IMR-90 (cell line): ENCODE measurements around the gene DTX3L. TPM values are rescaled to one million over a fixed set of nuclear protein-coding genes. Genes with fewer than 3 reads are reported as not detected.

ENCODE experiments used
- ATAC-seq: fragments of 200-7000 bp; cut with Tn5 transposase; 2 replicates; pipeline ENCODE4 v1.9.1; 2020; ENCODE audit warnings: low read depth, mild to moderate bottlenecking, moderate library complexity
- BruUV-seq: library from RNA; stranded (reverse); fragments of 400-500 nt; replicated peaks from 2 replicates; lab custom pipeline; 2021; lab: Mats Ljungman, UMichigan
- CTCF ChIA-PET: fragments of 300-600 bp; formaldehyde crosslinking; extraction: SDS; loops from one replicate; lab custom pipeline; 2021; ENCODE audit warnings: antibody characterized with exemption; lab: Yijun Ruan, JAX
- POLR2A ChIA-PET: fragments of 300-600 bp; sonication (Branson Sonifier 250); formaldehyde crosslinking; loops from one replicate; lab custom pipeline; 2022; ENCODE audit warnings: antibody characterized with exemption; ENCODE audit not compliant: unreplicated experiment; lab: Charles Lee
- DNase-seq: peaks from one replicate; pipeline ENCODE4 v3.0.0; 2013
- H2AFZ ChIP-seq: replicated peaks from 2 replicates; pipeline ENCODE3; 2013; ENCODE audit warnings: low read length, mild to moderate bottlenecking; ENCODE audit not compliant: poor library complexity
- H2AK5ac ChIP-seq: 2 replicates; pipeline ENCODE4 v1.6.1; 2013; ENCODE audit warnings: low read depth, low read length, inconsistent platforms
- H2AK9ac ChIP-seq: replicated peaks from 2 replicates; pipeline ENCODE3; 2013; ENCODE audit warnings: mild to moderate bottlenecking, low read depth, low read length, moderate library complexity; ENCODE audit not compliant: poor library complexity
- H2BK120ac ChIP-seq: 2 replicates; pipeline ENCODE4 v1.6.1; 2013; ENCODE audit warnings: low read depth, low read length, inconsistent platforms
- H2BK15ac ChIP-seq: 3 replicates; pipeline ENCODE4 v1.6.1; 2013; ENCODE audit warnings: low read depth, low read length, inconsistent platforms
- H2BK20ac ChIP-seq: 2 replicates; pipeline ENCODE4 v1.6.1; 2013; ENCODE audit warnings: low read depth, mild to moderate bottlenecking, inconsistent platforms, low read length, moderate library complexity
- H2BK5ac ChIP-seq: 2 replicates; pipeline ENCODE4 v1.6.1; 2013; ENCODE audit warnings: mild to moderate bottlenecking, low read depth, low read length, inconsistent platforms; ENCODE audit not compliant: poor library complexity, severe bottlenecking
- H3K14ac ChIP-seq: replicated peaks from 2 replicates; pipeline ENCODE4 v1.6.1; 2013; ENCODE audit warnings: low read depth, low read length, inconsistent platforms
- H3K18ac ChIP-seq: 2 replicates; pipeline ENCODE4 v1.6.1; 2013; ENCODE audit warnings: low read depth, low read length, control low read depth
- H3K23ac ChIP-seq: 2 replicates; pipeline ENCODE4 v1.6.1; 2013; ENCODE audit warnings: low read depth, low read length, inconsistent platforms
- H3K27ac ChIP-seq: 2 replicates; pipeline ENCODE4 v1.5.1; 2013; ENCODE audit warnings: mild to moderate bottlenecking, control low read depth, low read length; ENCODE audit not compliant: insufficient read depth
- H3K27me3 ChIP-seq: 2 replicates; pipeline ENCODE4 v1.6.1; 2013; ENCODE audit warnings: low read length; ENCODE audit not compliant: control insufficient read depth, insufficient read depth
- H3K36me3 ChIP-seq: 2 replicates; pipeline ENCODE4 v1.6.1; 2013; ENCODE audit warnings: low read length, mixed read lengths; ENCODE audit not compliant: control insufficient read depth, insufficient read depth
- H3K4ac ChIP-seq: 2 replicates; pipeline ENCODE4 v1.6.1; 2013; ENCODE audit warnings: low read depth, low read length, inconsistent platforms
- H3K4me1 ChIP-seq: 2 replicates; pipeline ENCODE4 v1.6.1; 2013; ENCODE audit warnings: low read length, mixed read lengths; ENCODE audit not compliant: control insufficient read depth, insufficient read depth
- H3K4me2 ChIP-seq: 2 replicates; pipeline ENCODE4 v1.6.1; 2013; ENCODE audit warnings: low read depth, mild to moderate bottlenecking, control low read depth, low read length, moderate library complexity
- H3K4me3 ChIP-seq: 2 replicates; pipeline ENCODE4 v1.5.1; 2013; ENCODE audit warnings: low read depth, mild to moderate bottlenecking, control low read depth, low read length, moderate library complexity; ENCODE audit not compliant: insufficient read depth
- H3K56ac ChIP-seq: 2 replicates; pipeline ENCODE4 v1.6.1; 2013; ENCODE audit warnings: low read length, inconsistent platforms; ENCODE audit not compliant: insufficient read depth; ENCODE audit errors: extremely low read depth
- H3K79me1 ChIP-seq, 2 experiments: 2 replicates each; pipeline ENCODE4 v1.6.1; 2013; ENCODE audit warnings: low read length in 2 of 2, inconsistent platforms in 1 of 2, low read depth in 1 of 2
- H3K9ac ChIP-seq: 2 replicates; pipeline ENCODE4 v1.6.1; 2013; ENCODE audit warnings: low read depth, low read length, control low read depth
- H3K9me1 ChIP-seq: 2 replicates; pipeline ENCODE4 v1.6.1; 2013; ENCODE audit warnings: low read length, inconsistent platforms; ENCODE audit not compliant: insufficient read depth
- H3K9me3 ChIP-seq: 2 replicates; pipeline ENCODE4 v1.6.1; 2013; ENCODE audit warnings: low read length; ENCODE audit not compliant: control insufficient read depth, insufficient read depth
- H4K20me1 ChIP-seq: 2 replicates; pipeline ENCODE4 v1.6.1; 2013; ENCODE audit warnings: low read length, inconsistent platforms; ENCODE audit not compliant: insufficient read depth
- H4K5ac ChIP-seq: 2 replicates; pipeline ENCODE4 v1.6.1; 2013; ENCODE audit warnings: mild to moderate bottlenecking, low read depth, low read length, control low read depth
- H4K8ac ChIP-seq, 2 experiments: 2 replicates each; pipeline ENCODE4 v1.6.1; 2013; ENCODE audit warnings: low read depth in 2 of 2, low read length in 2 of 2, control low read depth in 1 of 2, inconsistent platforms in 1 of 2
- H4K91ac ChIP-seq: 2 replicates; pipeline ENCODE4 v1.6.1; 2013; ENCODE audit warnings: low read depth, low read length, inconsistent platforms; ENCODE audit not compliant: insufficient read depth
- BHLHE40 ChIP-seq: fragments of 150-350 bp; IDR thresholded peaks from 2 replicates; pipeline ENCODE4 v1.6.1; 2016; ENCODE audit warnings: mild to moderate bottlenecking, low read depth, low read length
- CHD1 ChIP-seq: IDR thresholded peaks from 2 replicates; pipeline ENCODE4 v1.6.1; 2012; ENCODE audit warnings: low read depth, low read length, improper control_type of control experiment
- FOS ChIP-seq: fragments of 150-350 bp; IDR thresholded peaks from 2 replicates; pipeline ENCODE4 v1.6.1; 2016; ENCODE audit warnings: low read depth, low read length
- MAFK ChIP-seq: IDR thresholded peaks from 2 replicates; pipeline ENCODE4 v1.6.1; 2012; ENCODE audit warnings: low read depth, low read length, improper control_type of control experiment
- MAZ ChIP-seq: IDR thresholded peaks from 2 replicates; pipeline ENCODE4 v1.6.1; 2012; ENCODE audit warnings: low read depth, mild to moderate bottlenecking, low read length, improper control_type of control experiment, moderate library complexity, borderline replicate concordance
- MXI1 ChIP-seq: IDR thresholded peaks from 2 replicates; pipeline ENCODE4 v1.6.1; 2012; ENCODE audit warnings: low read depth, mild to moderate bottlenecking, low read length, moderate library complexity, borderline replicate concordance
- NFE2L2 ChIP-seq: fragments of 150-350 bp; IDR thresholded peaks from 2 replicates; pipeline ENCODE4 v1.6.1; 2016; ENCODE audit warnings: low read depth, mild to moderate bottlenecking, low read length
- RAD21 ChIP-seq: IDR thresholded peaks from 2 replicates; pipeline ENCODE4 v1.6.1; 2012; ENCODE audit warnings: low read length, improper control_type of control experiment
- RCOR1 ChIP-seq: IDR thresholded peaks from 2 replicates; pipeline ENCODE4 v1.6.1; 2012; ENCODE audit warnings: mild to moderate bottlenecking, low read length, improper control_type of control experiment; ENCODE audit not compliant: insufficient replicate concordance
- WGBS, 2 experiments: methylation state at CpG; one replicate each; pipeline versions ENCODE4 v1.1.5 to v1.1.7; 2013; ENCODE audit warnings: missing lambda C conversion rate in 2 of 2; ENCODE audit not compliant: insufficient read length in 1 of 2; ENCODE audit errors: extremely low coverage in 2 of 2; 5-methylcytosine and 5-hydroxymethylcytosine counted together
- dilution Hi-C: fragments of 300-500 bp; cut with HindIII; formaldehyde crosslinking; loops from one replicate; pipeline ENCODE4 v1.14.3; 2018; ENCODE audit warnings: low sequenced_read_pairs; ENCODE audit not compliant: unreplicated experiment
- in situ Hi-C: fragments of 300-500 bp; cut with MboI; formaldehyde crosslinking; loops from 3 replicates; pipeline ENCODE4 v1.14.3; 2019; ENCODE audit warnings: low sequenced_read_pairs, inconsistent platforms, mixed read lengths
- intact Hi-C: fragments of 100-400 bp; cut with micrococcal nuclease; formaldehyde crosslinking; loops from 2 replicates; pipeline ENCODE4 v1.10.0; 2022
- polyA plus RNA-seq, 3 experiments: library from polyadenylated mRNA; depleted of rRNA; stranded (reverse); fragments of >200 nt; gene quantifications; 2 replicates each; pipeline ENCODE4 v1.2.3, GENCODE V29; 2012; ENCODE audit warnings: low replicate concordance in 1 of 3
- total RNA-seq: library from RNA; depleted of rRNA; stranded (reverse); fragments of >200 nt; gene quantifications from 2 replicates; pipeline ENCODE4 v1.2.3, GENCODE V29; 2012

The DTX3L gene
- total and polyA plus RNA-seq, 2 of the 4 experiments (the other 2 are of a cell fraction), result 4.1 to 7.9 TPM

DNA sequence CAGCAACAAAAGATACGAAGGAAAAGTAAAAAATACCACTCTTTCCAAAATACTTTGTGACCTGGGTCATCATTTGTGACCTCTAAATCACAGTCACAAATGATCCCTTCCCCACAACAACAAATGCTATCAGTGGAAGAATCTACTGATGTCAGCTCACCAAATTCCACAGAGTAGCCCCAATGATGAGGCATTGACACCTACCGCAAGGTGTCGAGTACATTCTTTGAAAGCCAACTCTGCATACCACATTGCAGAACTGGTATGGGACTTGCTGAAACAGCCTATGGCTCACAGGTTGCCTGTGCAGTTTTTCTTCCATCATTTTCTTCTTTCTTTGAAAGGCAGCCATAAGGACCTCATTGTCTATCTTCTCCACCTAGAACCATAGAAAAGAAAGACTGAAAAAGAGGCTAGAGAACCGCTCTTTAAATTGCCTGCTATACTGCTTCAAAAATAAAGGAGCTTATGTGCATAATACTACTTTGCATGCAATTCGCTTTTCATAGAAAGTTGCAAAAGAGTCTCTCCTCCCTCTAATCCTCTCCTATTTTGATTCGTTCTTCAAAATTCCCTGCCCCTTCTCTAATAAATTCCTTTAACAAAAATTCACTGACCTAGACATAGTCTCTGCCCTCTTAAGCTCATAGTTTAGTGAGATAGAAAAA, 28.0 kb upstream of the DTX3L start:
- Histone ChIP-seq H2BK5ac (no peak overlapping the region), H3K27me3 (no peaks in the 10 kb centered on the region), H3K4me2 (no peak overlapping the region), H3K14ac (no peak overlapping the region), H4K5ac (no peak overlapping the region), H3K4me3 (no peak overlapping the region), H4K20me1 (no peaks in the 10 kb centered on the region), H3K23ac (no peak overlapping the region), H2BK120ac (no peak overlapping the region), H4K8ac (no peak overlapping the region), H3K79me1 (no peaks in the 10 kb centered on the region), H2AK9ac (no peak overlapping the region), H3K9me3 (no peaks in the 10 kb centered on the region), H3K4me1 (no peaks in the 10 kb centered on the region), H2BK20ac (no peak overlapping the region), H3K9ac (no peak overlapping the region), H3K56ac (no peak overlapping the region), H3K27ac (no peak overlapping the region), H2BK15ac (no peak overlapping the region), H3K4ac (no peak overlapping the region), H2AFZ (no peak overlapping the region), H3K36me3 (peaks cover 10% of the 10 kb centered on the region), H4K91ac (no peak overlapping the region), H3K18ac (no peak overlapping the region), H2AK5ac (no peak overlapping the region), H3K9me1 (peaks cover 4% of the 10 kb centered on the region; the same call in 1 of the 2 replicates)
- WGBS, 2 experiments, result no CpG with 5 or more reads among the region's 6 CpGs
- intact Hi-C loops (no loop called here), in situ Hi-C loops (no loop called here), dilution Hi-C loops (no loop called here)
- ChIA-PET CTCF (no interaction called here), POLR2A (no interaction called here)
- BruUV-seq, result no TSS peak
- DNase-seq (no peak), ATAC-seq (no peak)
- TF ChIP-seq NFE2L2 (no peak), MAFK (no peak), FOS (no peak), BHLHE40 (no peak), RAD21 (no peak), MXI1 (no peak), RCOR1 (no peak), MAZ (no peak), CHD1 (no peak)
